Activated CD8-positive, alpha-beta memory T cell treated with anti-CD3 and anti-CD28 coated beads, Interleukin-2, amount 50 U/mL, for 1 hour (primary cell): ENCODE results near the gene PDE4B.
"Not testable (repeated sequence)": the region's sequence is repeated elsewhere in the genome, so short reads cannot be mapped to it uniquely, and the experiment has no call there.

Source experiments
- DNase-seq: peaks from one replicate; pipeline ENCODE4 v3.0.0-alpha.2; 2020; ENCODE audit errors: extremely low read depth

PDE4B gene

GRCh38 chr1:66135161-66135560 is 342.5 kb downstream of the PDE4B start:
- DNase-seq = no peak

- not testable (repeated sequence) for DNase-seq
These were observed 343.7 kb downstream of the PDE4B start for GRCh38 chr1:66136423-66136822.

GRCh38 chr1:66137235-66137634 is 344.5 kb downstream of the PDE4B start:
- DNase-seq = no peak

- DNase-seq = no peak
These were observed 345.9 kb downstream of the PDE4B start for GRCh38 chr1:66138613-66139012.

- DNase-seq = no peak
These were observed 347.4 kb downstream of the PDE4B start for GRCh38 chr1:66140072-66140471.

- DNase-seq = no peak
These were observed 351.0 kb downstream of the PDE4B start for GRCh38 chr1:66143651-66144050.

GRCh38 chr1:66147226-66147835 is 354.6 kb downstream of the PDE4B start:
- DNase-seq = no peak

- no peak for DNase-seq
These were observed 359.3 kb downstream of the PDE4B start for GRCh38 chr1:66152034-66152433.

- DNase-seq = no peak
These were observed 361.7 kb downstream of the PDE4B start for GRCh38 chr1:66154394-66154793.

GRCh38 chr1:66156144-66156543 is 363.4 kb downstream of the PDE4B start:
- DNase-seq = no peak

- DNase-seq = no peak
These were observed 367.1 kb downstream of the PDE4B start for GRCh38 chr1:66159800-66160199.

- DNase-seq = no peak
These were observed 368.0 kb downstream of the PDE4B start for GRCh38 chr1:66160719-66161118.

GRCh38 chr1:66166753-66167152 is 374.1 kb downstream of the PDE4B start:
- no peak for DNase-seq

GRCh38 chr1:66167267-66167666 is 374.6 kb downstream of the PDE4B start:
- DNase-seq = no peak

GRCh38 chr1:66168467-66168887 is 375.8 kb downstream of the PDE4B start:
- DNase-seq = no peak

- no peak for DNase-seq
These were observed 376.4 kb downstream of the PDE4B start for GRCh38 chr1:66168948-66169671.

- no peak for DNase-seq
These were observed 379.6 kb downstream of the PDE4B start for GRCh38 chr1:66172272-66172671.

GRCh38 chr1:66175098-66175497 is 382.4 kb downstream of the PDE4B start:
- no peak for DNase-seq

- no peak for DNase-seq
These were observed 382.9 kb downstream of the PDE4B start for GRCh38 chr1:66175581-66175980.

GRCh38 chr1:66176012-66176715 is 383.5 kb downstream of the PDE4B start:
- no peak for DNase-seq

- DNase-seq = no peak
These were observed 384.1 kb downstream of the PDE4B start for GRCh38 chr1:66176832-66177231.

GRCh38 chr1:66177510-66177909 is 384.8 kb downstream of the PDE4B start:
- DNase-seq = no peak

GRCh38 chr1:66182026-66182425 is 389.3 kb downstream of the PDE4B start:
- no peak for DNase-seq
